Fibroblast of skin of scalp (primary cell): ENCODE results near the gene RCOR2.

Source experiments
- DNase-seq: peaks from one replicate; pipeline ENCODE4 v3.0.0-alpha.2; 2013

Gene RCOR2

GRCh38 chr11:63907063-63907462 lies 9.9 kb downstream of the RCOR2 start:
- no peak for DNase-seq

- no peak for DNase-seq
These were observed 10.4 kb downstream of the RCOR2 start for GRCh38 chr11:63906585-63906984.

GRCh38 chr11:63906087-63906486 lies 10.9 kb downstream of the RCOR2 start:
- DNase-seq, result no peak

- DNase-seq, result no peak
These were observed 11.8 kb downstream of the RCOR2 start for GRCh38 chr11:63905179-63905578.

- no peak for DNase-seq
These were observed 12.2 kb downstream of the RCOR2 start for GRCh38 chr11:63904743-63905142.

- DNase-seq, result no peak
These were observed 13.1 kb downstream of the RCOR2 start for GRCh38 chr11:63903884-63904283.

GRCh38 chr11:63901660-63902059 lies 15.3 kb downstream of the RCOR2 start:
- peak; percentile 22 for DNase-seq

GRCh38 chr11:63897459-63898146 lies 19.4 kb downstream of the RCOR2 start:
- no peak for DNase-seq

- no peak for DNase-seq
These were observed 20.9 kb downstream of the RCOR2 start for GRCh38 chr11:63896071-63896470.

GRCh38 chr11:63893355-63893754 lies 23.6 kb downstream of the RCOR2 start:
- DNase-seq, result no peak

- DNase-seq, result peak; percentile 38
These were observed 24.7 kb downstream of the RCOR2 start for GRCh38 chr11:63892228-63892627.

GRCh38 chr11:63890368-63890767 lies 26.6 kb downstream of the RCOR2 start:
- DNase-seq, result no peak

GRCh38 chr11:63889344-63889743 lies 27.6 kb downstream of the RCOR2 start:
- no peak for DNase-seq

GRCh38 chr11:63888170-63889086 lies 28.5 kb downstream of the RCOR2 start:
- peak; percentile 29 for DNase-seq

- no peak for DNase-seq
These were observed 29.5 kb downstream of the RCOR2 start for GRCh38 chr11:63887386-63887999.

GRCh38 chr11:63884196-63884932 lies 32.6 kb downstream of the RCOR2 start:
- DNase-seq, result no peak

GRCh38 chr11:63883791-63884190 lies 33.2 kb downstream of the RCOR2 start:
- no peak for DNase-seq

GRCh38 chr11:63882555-63883242 lies 34.3 kb downstream of the RCOR2 start:
- DNase-seq, result peak; percentile 44

GRCh38 chr11:63880403-63880790 lies 36.6 kb downstream of the RCOR2 start:
- DNase-seq, result no peak

GRCh38 chr11:63879598-63880402 lies 37.2 kb downstream of the RCOR2 start:
- peak; percentile 69 for DNase-seq

GRCh38 chr11:63877658-63878241 lies 39.2 kb downstream of the RCOR2 start:
- no peak for DNase-seq
